HEK293 (cell line): Measurements from ENCODE around the gene BCL2A1.

Experiments used
- CTCF ChIP-seq: fragments of 450-650 bp; formaldehyde crosslinking; IDR thresholded peaks from 2 replicates; pipeline ENCODE4 v1.5.1; 2016; ENCODE audit warnings: missing biosample characterization, missing genetic modification characterization
- GLI2 ChIP-seq: fragments of 450-650 bp; formaldehyde crosslinking; IDR thresholded peaks from 2 replicates; pipeline ENCODE4; 2017; ENCODE audit warnings: missing biosample characterization, missing genetic modification characterization, low read depth, borderline replicate concordance
- GLIS2 ChIP-seq: fragments of 450-650 bp; formaldehyde crosslinking; IDR thresholded peaks from 2 replicates; pipeline ENCODE4 v1.5.1; 2016; ENCODE audit warnings: missing biosample characterization, missing genetic modification characterization
- MYNN ChIP-seq: fragments of 450-650 bp; formaldehyde crosslinking; IDR thresholded peaks from 2 replicates; pipeline ENCODE4 v1.5.1; 2016; ENCODE audit warnings: missing biosample characterization, missing genetic modification characterization, borderline replicate concordance
- PBX3 ChIP-seq: sonication (generic); formaldehyde crosslinking; IDR thresholded peaks from 2 replicates; pipeline ENCODE4 v1.8.1; 2022; ENCODE audit warnings: mild to moderate bottlenecking, moderate library complexity, missing genetic modification reagents
- ZBTB10 ChIP-seq: fragments of 450-650 bp; formaldehyde crosslinking; IDR thresholded peaks from 2 replicates; pipeline ENCODE4 v1.5.1; 2016; ENCODE audit warnings: missing biosample characterization, missing genetic modification characterization
- ZBTB26 ChIP-seq: fragments of 450-650 bp; formaldehyde crosslinking; optimal IDR thresholded peaks from 2 replicates; pipeline ENCODE3; 2016; ENCODE audit warnings: missing biosample characterization, mild to moderate bottlenecking, missing genetic modification characterization
- ZNF362 ChIP-seq: fragments of 450-650 bp; formaldehyde crosslinking; IDR thresholded peaks from 2 replicates; pipeline ENCODE4 v1.5.1; 2016; ENCODE audit warnings: missing biosample characterization, missing genetic modification characterization
- ZNF473 ChIP-seq: fragments of 450-650 bp; formaldehyde crosslinking; IDR thresholded peaks from 2 replicates; pipeline ENCODE4 v1.5.1; 2017; ENCODE audit warnings: missing biosample characterization, missing genetic modification characterization
- ZNF792 ChIP-seq: fragments of 450-650 bp; formaldehyde crosslinking; IDR thresholded peaks from 2 replicates; pipeline ENCODE4 v1.5.1; 2016; ENCODE audit warnings: missing biosample characterization, missing genetic modification characterization
- ZNF837 ChIP-seq: fragments of 450-650 bp; formaldehyde crosslinking; IDR thresholded peaks from 2 replicates; pipeline ENCODE4 v1.5.1; 2016; ENCODE audit warnings: missing biosample characterization, missing genetic modification characterization
- ZSCAN4 ChIP-seq: fragments of 450-650 bp; formaldehyde crosslinking; IDR thresholded peaks from 2 replicates; pipeline ENCODE4 v1.5.1; 2017; ENCODE audit warnings: missing biosample characterization, missing genetic modification characterization

- TF ChIP-seq ZNF362, result no peak
- TF ChIP-seq CTCF (tag by site-specific recombination), result no peak
- TF ChIP-seq MYNN (tag by site-specific recombination), result no peak
- TF ChIP-seq PBX3, result no peak
- TF ChIP-seq GLI2 (tag by site-specific recombination), result no peak
- no peak for TF ChIP-seq ZBTB10 (tag by site-specific recombination)
- TF ChIP-seq ZSCAN4 (tag by site-specific recombination), result no peak
- TF ChIP-seq GLIS2, result no peak
- no peak for TF ChIP-seq ZNF837
- TF ChIP-seq ZNF473 (tag by site-specific recombination), result no peak
- TF ChIP-seq ZNF792 (tag by site-specific recombination), result no peak
- no peak for TF ChIP-seq ZBTB26 (tag by site-specific recombination)
Measured at GRCh38 chr15:79970624-79971434, at the start of gene BCL2A1.
